22Rv1 (cell line): ENCODE measurements around the gene TMTC3.

Source experiments
- CTCF ChIP-seq: fragments of 450-650 bp; IDR thresholded peaks from 2 replicates; pipeline ENCODE4 v1.5.1; 2017; ENCODE audit warnings: mild to moderate bottlenecking
- ZFX ChIP-seq: fragments of 450-650 bp; IDR thresholded peaks from 2 replicates; pipeline ENCODE4 v1.6.1; 2017; ENCODE audit warnings: antibody characterized with exemption, borderline replicate concordance

- TF ChIP-seq CTCF = no peak
- TF ChIP-seq ZFX = no peak
These were observed 14.1 kb downstream of the TMTC3 start for GRCh38 chr12:88156075-88156654.
